HL-60 (cell line): ENCODE data around the gene CDCA4.

Experiments
- DNase-seq, 2 experiments: peaks; one replicate each; pipeline ENCODE4 v3.0.0-alpha.2; 2010 to 2020; ENCODE audit warnings: low read depth in 1 of 2, low spot score in 1 of 2
- H3K27ac ChIP-seq: fragments of 250-450 bp; sonication (Bioruptor Pico); replicated peaks from 2 replicates; pipeline ENCODE4 v1.5.1; 2020; ENCODE audit warnings: mild to moderate bottlenecking, moderate library complexity
- H3K27me3 ChIP-seq: fragments of 250-450 bp; sonication (Bioruptor Pico); 2 replicates; pipeline ENCODE4 v1.5.1; 2021; ENCODE audit warnings: mild to moderate bottlenecking, moderate library complexity; ENCODE audit not compliant: insufficient read depth, poor library complexity, severe bottlenecking
- H3K4me3 ChIP-seq: replicated peaks from 2 replicates; pipeline ENCODE4 v1.5.1; 2011; ENCODE audit warnings: mild to moderate bottlenecking, control low read depth, low read length; ENCODE audit not compliant: insufficient read depth
- GABPA ChIP-seq: IDR thresholded peaks from 2 replicates; pipeline ENCODE4 v1.6.1; 2012; ENCODE audit warnings: low read depth
- POLR2AphosphoS5 ChIP-seq: IDR thresholded peaks from 2 replicates; pipeline ENCODE4 v1.6.1; 2012; ENCODE audit warnings: low read depth
- SPI1 ChIP-seq: IDR thresholded peaks from 2 replicates; pipeline ENCODE4 v1.6.1; 2012; ENCODE audit warnings: low read depth, mild to moderate bottlenecking, borderline replicate concordance
- TF ChIP-seq, protein P1 (sequence below): IDR thresholded peaks from 2 replicates; pipeline ENCODE4 v1.6.1; 2012; ENCODE audit warnings: low read depth; ENCODE audit not compliant: insufficient replicate concordance
- TF ChIP-seq, protein P2 (sequence below): IDR thresholded peaks from one replicate; pipeline ENCODE4 v1.5.1; 2011; ENCODE audit warnings: low read length, control low read depth, inconsistent platforms; ENCODE audit not compliant: insufficient read depth

The CDCA4 gene

DNA sequence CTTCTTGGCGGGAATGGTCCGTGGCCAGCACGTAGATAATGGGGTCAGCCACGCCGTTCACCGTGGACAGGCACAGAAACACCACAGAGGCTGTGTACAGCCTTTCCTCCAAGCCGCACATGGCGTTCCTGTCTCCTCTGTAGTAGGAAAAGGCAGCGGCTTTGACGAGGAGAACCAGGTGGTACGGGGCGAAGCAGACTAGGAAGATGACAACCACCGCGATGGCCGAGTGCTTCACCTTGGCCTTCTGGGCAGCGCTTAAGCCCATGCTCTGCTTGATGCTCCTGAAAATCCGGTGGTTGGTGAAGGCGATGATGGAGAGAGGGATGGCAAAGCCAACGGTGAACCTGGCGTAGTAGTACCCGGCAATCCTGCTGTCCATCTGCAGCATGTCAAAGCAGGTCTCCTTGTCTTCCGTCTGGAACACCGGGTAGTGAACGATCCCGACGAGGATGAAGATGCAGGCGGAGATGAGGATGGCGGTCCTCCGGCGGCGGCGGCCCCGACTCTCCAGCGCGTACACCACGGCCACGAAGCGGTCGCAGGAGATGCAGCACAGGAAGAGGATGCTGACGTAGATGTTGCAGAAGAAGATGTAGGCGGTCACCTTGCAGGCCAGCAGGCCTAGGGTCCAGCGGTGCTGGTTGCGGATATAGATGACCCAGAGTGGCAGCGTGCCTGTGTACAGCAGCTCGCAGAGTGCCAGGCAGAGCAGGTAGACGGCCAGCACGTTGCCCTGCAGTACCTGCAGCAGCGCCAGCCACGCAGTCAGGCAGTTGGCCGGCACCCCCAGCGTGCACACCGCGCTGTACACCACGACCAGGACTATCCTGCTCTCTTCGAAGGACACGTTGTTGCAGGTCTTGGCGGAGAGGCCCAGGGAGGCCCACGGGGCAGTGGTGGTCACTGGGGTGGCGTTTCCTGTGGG, 30.6 kb upstream of the CDCA4 start:
- Histone ChIP-seq H3K4me3 (no peak overlapping the region), H3K27me3 (no peaks in the 10 kb centered on the region), H3K27ac (no peak overlapping the region)
- no peak for DNase-seq
- TF ChIP-seq POLR2AphosphoS5 (no peak), GABPA (no peak), SPI1 (no peak)
- TF ChIP-seq, protein P1, sequence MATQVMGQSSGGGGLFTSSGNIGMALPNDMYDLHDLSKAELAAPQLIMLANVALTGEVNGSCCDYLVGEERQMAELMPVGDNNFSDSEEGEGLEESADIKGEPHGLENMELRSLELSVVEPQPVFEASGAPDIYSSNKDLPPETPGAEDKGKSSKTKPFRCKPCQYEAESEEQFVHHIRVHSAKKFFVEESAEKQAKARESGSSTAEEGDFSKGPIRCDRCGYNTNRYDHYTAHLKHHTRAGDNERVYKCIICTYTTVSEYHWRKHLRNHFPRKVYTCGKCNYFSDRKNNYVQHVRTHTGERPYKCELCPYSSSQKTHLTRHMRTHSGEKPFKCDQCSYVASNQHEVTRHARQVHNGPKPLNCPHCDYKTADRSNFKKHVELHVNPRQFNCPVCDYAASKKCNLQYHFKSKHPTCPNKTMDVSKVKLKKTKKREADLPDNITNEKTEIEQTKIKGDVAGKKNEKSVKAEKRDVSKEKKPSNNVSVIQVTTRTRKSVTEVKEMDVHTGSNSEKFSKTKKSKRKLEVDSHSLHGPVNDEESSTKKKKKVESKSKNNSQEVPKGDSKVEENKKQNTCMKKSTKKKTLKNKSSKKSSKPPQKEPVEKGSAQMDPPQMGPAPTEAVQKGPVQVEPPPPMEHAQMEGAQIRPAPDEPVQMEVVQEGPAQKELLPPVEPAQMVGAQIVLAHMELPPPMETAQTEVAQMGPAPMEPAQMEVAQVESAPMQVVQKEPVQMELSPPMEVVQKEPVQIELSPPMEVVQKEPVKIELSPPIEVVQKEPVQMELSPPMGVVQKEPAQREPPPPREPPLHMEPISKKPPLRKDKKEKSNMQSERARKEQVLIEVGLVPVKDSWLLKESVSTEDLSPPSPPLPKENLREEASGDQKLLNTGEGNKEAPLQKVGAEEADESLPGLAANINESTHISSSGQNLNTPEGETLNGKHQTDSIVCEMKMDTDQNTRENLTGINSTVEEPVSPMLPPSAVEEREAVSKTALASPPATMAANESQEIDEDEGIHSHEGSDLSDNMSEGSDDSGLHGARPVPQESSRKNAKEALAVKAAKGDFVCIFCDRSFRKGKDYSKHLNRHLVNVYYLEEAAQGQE = no peak
- TF ChIP-seq, protein P2, sequence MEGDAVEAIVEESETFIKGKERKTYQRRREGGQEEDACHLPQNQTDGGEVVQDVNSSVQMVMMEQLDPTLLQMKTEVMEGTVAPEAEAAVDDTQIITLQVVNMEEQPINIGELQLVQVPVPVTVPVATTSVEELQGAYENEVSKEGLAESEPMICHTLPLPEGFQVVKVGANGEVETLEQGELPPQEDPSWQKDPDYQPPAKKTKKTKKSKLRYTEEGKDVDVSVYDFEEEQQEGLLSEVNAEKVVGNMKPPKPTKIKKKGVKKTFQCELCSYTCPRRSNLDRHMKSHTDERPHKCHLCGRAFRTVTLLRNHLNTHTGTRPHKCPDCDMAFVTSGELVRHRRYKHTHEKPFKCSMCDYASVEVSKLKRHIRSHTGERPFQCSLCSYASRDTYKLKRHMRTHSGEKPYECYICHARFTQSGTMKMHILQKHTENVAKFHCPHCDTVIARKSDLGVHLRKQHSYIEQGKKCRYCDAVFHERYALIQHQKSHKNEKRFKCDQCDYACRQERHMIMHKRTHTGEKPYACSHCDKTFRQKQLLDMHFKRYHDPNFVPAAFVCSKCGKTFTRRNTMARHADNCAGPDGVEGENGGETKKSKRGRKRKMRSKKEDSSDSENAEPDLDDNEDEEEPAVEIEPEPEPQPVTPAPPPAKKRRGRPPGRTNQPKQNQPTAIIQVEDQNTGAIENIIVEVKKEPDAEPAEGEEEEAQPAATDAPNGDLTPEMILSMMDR = no peak

DNA sequence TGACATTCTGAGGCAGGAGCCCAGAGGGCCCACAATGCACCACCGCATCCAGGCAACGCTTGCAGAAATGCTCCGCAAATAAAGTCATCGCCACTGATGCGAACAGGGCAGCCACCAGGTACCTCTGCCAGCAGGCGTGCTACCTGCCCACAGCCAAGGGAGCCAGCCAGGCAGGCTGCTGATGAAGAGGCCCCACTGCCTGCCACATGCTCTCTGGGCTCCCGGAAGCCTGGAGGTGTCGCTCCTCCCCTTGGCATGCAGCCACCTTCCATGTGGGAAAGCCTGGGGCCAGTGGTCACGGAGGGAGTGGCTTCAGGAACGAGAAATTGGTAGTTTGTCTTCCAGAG, 29.6 kb upstream of the CDCA4 start:
- TF ChIP-seq, protein P2 = no peak
- TF ChIP-seq, protein P1 = no peak
- TF ChIP-seq SPI1 (no peak), POLR2AphosphoS5 (no peak), GABPA (no peak)
- Histone ChIP-seq H3K27ac (no peak overlapping the region), H3K27me3 (no peaks in the 10 kb centered on the region), H3K4me3 (no peak overlapping the region)
- DNase-seq = no peak

DNA sequence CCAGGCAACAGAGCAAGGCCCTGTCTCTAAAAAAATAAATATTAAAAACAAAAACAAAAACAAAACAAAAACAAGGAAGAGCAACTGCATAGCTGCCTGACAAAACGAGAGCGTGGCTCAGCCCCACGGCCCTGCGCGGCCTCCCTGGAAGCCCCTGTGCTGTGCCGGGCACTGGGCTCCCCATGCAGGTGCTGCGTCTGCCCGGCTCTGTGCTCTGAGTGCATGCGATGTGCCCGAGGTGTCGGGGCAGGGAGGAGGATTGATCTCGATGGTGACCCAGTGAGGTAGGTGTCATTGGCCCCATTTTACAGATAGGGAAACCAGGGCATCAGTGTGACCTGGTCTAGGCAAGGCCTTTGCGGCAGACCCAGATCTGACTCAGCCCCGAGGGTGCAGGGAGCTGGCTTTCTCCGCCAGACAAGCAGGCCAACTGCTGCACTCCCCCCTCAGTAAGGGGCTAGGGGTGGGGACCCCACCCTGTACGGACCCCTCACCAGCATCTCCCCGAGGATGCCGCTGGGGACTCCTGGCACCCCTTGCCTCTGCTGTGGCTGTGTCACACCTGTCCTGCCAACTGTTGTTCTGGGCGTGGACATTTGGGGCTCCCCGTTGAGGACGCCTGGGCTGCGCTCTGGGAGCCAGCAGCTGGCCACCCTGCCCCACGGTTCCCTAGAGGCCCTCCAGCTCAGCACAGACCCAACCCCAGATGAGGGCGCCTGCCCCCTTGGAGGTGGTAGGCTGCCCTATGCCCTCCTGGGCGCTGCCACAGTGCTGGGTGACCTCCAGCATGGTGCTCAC, 29.1 kb upstream of the CDCA4 start:
- Histone ChIP-seq H3K27me3 (no peaks in the 10 kb centered on the region), H3K4me3 (no peak overlapping the region), H3K27ac (no peak overlapping the region)
- DNase-seq = no peak
- TF ChIP-seq, protein P2 = no peak
- TF ChIP-seq POLR2AphosphoS5 (no peak), SPI1 (no peak), GABPA (no peak)
- TF ChIP-seq, protein P1 = no peak
